Effector CD8-positive, alpha-beta T cell (primary cell): ENCODE measurements around the gene HTR1E.
"Not testable (repeated sequence)": the region's sequence is repeated elsewhere in the genome, so short reads cannot be mapped to it uniquely, and the experiment has no call there.

Experiments used
- DNase-seq: peaks from one replicate; lab custom pipeline; 2025; lab: John Stamatoyannopoulos, UW
- total RNA-seq, 4 experiments: gene quantifications; one replicate each; lab custom pipeline; 2026; lab: John Stamatoyannopoulos, UW

HTR1E gene, protein sequence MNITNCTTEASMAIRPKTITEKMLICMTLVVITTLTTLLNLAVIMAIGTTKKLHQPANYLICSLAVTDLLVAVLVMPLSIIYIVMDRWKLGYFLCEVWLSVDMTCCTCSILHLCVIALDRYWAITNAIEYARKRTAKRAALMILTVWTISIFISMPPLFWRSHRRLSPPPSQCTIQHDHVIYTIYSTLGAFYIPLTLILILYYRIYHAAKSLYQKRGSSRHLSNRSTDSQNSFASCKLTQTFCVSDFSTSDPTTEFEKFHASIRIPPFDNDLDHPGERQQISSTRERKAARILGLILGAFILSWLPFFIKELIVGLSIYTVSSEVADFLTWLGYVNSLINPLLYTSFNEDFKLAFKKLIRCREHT
- total RNA-seq: 0 to 0.18 (median 0) reads per million in 4 experiments

DNA sequence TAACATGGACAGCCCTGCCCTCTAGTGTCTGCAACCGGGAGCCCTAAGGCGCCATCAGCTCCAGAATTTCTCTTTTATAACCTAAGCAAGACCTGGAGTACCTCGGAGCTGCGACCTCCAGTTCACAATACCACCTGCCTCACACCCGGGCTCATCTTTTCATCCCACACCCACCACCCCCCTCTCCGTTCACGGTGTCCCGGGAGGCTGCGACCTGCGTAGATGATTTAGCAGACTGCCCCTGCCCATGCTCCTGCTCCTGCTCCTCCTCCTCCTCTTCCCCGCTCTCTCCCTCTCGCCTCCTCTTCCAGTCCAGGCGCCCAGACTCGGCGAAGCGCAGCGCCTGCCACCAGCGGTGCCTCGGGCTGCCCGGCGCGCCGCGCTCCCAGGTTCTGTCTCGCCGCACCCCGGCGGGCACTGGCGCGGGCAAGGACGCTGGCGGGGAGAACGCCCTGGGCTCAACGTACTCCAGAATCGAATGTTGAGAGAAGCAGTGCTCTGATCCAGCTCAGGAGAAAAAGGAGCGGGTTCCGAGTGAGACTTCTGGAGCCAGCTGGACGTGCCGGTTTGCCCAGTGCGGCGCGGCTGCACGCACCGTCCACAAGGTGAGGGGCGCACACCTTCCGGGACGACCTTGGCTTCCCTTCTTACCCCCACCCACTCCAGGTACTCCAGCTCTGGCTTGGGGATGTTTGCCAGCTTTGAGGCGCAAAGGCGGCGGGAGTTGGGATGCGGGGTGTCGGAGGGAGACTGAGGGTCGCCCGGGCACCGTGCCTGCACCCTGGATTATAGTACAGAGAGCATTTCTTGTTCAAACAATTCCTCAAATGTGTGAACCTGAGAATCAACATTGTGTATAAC lies at the start of gene HTR1E:
HTR1E (plus strand) TSS at position 310 of the 861 bp plus-strand sequence. CDS start 77,807 bp downstream, outside the sequence.
- no peak for DNase-seq

DNA sequence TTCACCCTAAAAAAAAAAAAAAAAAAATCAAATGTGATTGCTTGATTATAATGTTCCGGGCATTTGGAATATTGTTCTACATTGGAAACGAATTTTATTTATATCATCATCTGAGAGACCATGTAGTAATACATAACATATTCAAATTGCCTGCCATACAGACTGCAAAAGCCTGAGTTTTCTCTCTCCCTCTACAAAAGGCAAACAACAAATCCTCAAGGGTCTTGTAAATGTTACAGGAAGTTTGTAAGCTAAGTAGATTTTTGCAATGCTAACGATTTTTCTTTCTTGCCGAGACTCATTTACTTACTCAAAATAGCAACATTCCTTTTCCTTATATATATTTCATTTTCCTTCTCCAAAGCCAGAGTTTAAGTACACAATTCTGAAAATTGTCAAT lies 49.0 kb upstream of the HTR1E start:
- DNase-seq: no peak

- not testable (repeated sequence) for DNase-seq
These were observed 40.1 kb upstream of the HTR1E start for GRCh38 chr6:86897265-86897664.

GRCh38 chr6:86913795-86914194 lies 23.5 kb upstream of the HTR1E start:
- no peak for DNase-seq

DNA sequence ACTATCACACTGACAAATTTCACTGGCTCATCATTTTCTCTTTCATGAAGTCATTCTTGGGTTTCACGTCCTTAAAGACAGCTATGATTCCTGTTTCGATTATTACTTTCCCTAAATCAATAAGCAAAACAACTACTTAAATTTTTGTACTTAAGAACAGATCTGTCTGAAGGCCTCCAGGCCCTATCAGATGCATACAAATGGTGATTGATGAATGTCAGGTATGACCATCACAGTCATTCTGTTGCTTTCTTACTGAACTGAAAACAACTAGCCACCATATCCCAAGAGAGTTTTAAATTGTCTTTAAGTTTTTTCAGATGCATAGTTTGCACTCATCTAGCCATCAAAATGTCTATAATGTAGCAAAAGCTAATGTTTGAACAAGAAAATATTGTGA lies 20.9 kb upstream of the HTR1E start:
- no peak for DNase-seq

GRCh38 chr6:86927138-86927537 lies 10.2 kb upstream of the HTR1E start:
- DNase-seq: not testable (repeated sequence)

GRCh38 chr6:86927859-86928258 lies 9.5 kb upstream of the HTR1E start:
- DNase-seq: not testable (repeated sequence)

DNA sequence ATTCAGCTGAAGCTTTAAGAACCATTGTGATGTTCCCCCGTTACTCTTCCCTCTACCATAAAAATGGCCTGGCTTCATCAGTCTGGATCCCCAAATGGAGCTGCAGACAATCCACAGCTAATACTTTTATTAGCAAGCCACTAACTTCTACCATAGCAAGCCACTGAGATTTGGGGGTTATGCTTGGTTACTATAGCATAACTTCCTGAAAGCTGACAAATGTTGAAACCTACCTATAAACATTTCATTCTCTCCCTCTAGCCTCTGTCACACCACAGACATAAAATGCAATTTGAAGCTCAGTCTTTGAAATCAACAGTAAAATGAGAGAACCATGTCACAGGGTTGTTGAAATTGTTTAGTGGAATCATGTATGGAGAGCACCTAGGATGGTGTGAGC lies 3.0 kb upstream of the HTR1E start:
- DNase-seq: no peak

DNA sequence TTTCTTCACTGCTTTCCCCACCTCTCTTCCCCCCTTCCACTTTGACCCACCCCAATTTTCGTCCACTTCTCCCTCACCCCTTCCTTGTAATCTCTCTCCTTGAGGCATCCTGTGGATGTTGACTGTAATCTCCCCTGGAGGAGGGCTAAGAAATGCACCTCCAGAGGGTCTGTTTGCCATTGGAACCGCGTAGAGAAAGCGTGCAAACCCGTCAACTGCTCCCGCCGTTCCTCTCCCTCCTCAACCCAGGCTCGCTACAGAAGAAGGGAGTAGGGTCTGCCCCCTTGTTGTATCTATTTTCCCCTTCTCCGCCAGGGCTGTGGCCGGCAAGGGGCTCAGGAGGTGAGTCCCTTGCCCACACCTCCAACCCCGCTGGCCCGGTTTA lies 502 bp upstream of the HTR1E start:
- DNase-seq: no peak

DNA sequence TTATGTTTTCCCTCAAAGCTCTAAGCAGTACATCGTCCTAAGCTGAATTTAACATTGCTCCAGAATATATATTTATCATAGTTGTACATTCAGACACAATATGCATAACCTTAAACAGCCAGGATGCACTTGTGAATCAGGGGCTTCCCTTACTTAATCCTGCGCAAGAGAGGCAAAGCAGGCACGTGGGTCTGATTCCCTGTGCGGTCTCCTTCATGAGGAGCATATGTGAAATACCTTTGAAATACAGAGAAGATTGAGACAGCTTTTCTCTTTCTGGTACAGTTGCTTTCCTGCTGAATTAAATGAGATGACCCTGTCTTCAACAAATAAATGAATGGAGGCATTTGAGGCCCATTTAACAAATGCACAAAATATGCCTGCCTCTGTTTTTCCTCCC lies 1.5 kb downstream of the HTR1E start:
- DNase-seq: no peak

GRCh38 chr6:86941461-86941860 lies 4.1 kb downstream of the HTR1E start:
- no peak for DNase-seq

DNA sequence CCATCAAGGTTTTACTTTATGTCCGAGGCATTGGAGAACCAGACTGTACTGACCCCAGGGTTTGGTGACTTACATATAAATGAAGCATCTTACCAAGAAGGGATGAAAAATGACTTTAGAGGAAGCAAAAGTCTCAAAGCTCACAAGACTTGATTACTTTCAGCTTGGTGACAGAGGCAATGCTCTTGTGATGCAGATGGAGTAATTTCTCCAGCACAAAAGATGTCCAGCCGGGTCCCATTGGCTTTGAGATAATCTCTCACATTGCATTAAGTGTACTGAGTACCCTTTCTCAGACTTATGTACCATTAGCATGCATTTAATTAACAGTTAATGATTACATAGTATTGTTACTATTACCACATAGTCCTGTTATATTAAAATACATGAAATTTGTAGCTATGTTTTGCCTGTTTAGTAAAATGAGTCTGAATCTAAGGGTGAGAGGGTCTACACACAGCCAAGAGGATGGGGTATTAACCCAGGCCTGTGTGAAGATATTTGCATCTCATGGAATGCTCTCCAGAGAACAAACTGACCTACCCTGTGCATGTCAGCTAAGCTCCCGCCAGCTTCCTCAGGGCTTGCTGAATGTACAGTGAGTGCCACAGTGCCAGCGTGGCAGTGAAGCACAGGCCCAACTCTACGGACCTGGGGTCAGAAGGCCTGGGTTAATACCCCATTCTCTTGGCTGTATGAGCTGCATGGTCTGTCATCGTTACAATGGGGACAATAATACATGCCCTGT lies 5.6 kb downstream of the HTR1E start:
- DNase-seq: no peak

DNA sequence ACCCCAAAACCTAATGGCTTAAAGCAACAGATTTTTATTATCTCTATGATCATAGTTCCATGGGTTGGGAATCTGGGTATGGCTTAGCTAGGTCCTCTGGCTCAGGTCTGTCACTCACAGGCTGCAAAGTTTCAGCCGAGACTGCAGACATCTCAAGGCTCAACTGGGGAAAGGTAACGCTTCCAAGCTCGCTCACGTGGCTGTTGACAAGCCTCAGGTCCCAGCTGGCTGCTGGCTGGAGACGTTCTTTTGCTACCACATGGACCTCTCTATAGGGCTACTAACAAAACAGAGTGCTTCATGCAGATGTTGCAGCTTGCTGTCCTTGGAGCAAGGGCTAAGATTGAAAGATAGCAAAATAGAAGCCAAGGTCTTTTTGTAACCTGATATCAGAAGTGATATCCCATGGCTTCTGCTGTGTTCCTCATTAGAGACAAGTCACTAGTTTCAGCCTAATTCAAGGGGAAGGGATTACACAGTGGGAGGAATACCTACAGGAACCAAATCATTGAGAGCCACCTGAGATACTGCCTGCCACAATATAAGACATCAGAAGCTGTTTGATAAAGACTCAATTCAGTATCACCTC lies 6.6 kb downstream of the HTR1E start:
- no peak for DNase-seq

DNA sequence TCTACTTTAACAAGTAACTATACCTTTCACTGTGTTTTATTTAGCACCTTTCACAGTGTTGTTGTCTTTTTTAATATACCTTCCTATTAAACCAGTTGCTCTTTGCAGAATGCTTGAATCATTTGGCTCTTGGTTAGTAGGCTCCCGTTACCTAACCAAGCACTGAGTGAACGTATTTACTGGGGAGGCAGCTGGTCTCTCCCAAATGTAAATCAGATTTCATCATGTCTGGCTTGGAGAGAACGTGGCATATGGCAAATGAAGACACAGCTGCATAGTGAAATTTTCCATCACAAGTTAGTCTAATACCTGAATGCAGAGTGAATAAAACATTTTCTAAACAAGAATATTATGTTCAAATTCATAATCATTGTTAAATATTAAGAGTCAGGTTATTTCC lies 12.4 kb downstream of the HTR1E start:
- no peak for DNase-seq

DNA sequence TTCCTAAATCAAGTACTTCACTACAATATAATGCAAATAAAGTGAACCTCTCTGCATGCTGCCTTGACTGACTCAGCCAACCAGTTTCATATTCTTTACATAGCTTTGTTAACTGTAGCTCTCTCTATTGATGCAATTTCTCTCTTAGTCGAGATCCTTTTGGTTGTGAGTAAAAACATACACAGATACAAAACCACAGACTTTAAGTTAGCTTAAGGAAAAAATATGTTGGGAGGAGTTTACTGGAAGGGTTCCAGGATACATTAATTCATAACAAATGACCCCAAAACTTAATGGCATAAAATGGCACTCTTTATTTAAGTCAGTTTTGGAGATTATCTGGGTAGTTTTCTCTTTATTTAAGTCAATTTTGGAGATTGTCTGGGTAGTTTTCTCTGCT lies 15.7 kb downstream of the HTR1E start:
- no peak for DNase-seq

DNA sequence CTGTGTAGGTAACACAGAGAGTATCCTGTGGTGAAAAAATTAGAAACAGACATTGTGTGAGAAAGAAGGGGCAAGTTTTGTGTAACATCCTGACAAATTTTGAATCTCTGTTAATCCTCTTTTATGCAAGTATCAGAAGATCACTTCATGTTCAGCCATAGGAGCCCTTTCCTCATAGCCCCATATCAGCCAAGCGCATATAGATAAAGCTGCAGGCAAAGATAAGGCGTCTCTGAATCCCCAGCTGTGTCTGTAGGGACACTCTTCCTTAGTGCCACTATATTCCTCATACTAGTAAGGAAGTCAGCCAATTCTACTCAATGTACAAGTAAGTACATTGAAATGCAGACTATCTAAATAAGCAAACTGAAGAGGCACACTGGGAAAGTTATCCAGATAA lies 22.3 kb downstream of the HTR1E start:
- DNase-seq: no peak

DNA sequence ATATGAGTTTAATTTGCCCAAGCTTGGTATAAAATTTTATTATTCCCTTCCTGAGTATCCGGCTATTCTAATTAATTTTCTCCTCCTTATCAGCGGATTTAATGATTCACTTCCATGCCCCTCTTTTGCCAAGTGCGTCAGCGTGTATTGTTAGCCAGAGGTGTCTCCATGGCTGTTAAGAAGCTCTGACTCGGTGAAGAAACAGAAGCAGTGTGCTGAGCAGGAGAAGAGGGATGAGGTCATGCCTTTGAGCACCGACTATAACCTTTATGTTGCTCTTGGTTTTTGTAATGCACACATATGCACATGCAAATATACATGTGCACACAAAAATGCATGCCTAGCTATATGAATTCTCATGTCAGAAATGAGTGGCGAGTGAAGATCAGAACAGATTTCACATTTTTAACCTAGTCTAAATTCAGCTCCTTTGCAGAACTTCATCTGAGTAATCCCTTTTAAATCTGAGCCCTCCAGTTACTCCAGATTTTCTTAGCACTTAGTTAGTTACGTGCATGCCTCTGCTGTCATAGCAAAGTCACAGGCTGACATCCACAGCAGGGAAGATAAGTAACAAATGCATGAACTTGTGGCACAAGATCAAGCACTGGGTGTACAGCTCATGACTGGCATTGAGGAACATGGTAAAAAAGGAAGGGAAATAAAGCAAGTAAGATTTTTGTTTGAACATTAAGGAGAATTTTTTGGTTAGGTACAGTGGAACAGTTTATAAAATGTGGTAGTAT lies 24.3 kb downstream of the HTR1E start:
- DNase-seq: no peak

DNA sequence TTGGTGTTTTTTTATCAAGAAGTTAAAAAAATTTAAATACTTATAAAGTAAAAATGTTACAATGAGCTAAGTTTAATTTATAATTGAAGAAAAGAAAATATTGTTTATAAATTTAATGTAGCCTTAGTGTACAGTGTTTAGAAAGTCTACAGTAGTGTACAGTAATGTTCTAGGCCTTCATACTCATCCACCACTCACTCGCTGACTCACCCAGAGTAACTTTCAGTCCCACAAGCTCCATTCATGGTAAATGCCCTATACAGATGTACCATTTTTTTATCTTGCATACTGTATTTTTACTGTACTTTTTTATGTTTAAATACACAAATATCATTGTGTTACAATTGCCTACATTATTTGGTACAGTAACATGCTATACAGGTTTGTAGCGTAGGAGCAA lies 26.0 kb downstream of the HTR1E start:
- DNase-seq: no peak

GRCh38 chr6:86964029-86964579 lies 26.8 kb downstream of the HTR1E start:
- DNase-seq: no peak

DNA sequence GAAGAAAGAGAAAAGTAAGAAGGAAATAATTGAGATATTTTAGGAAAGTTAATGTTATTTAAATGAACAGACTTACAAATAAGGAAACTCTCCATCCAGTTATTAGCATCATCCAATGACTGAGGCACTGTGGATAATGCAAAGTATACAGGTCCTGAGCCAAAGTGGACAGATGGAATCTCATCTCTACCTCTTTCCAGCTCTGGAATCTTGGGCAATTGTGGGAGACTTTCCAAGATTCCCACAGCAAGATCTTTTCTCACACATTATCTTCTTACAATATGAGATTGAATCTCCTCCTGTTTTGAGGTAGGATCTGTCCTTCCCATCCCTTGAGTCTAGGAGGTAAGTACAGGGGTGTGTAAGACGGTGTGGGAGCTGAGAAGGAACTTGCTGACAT lies 28.9 kb downstream of the HTR1E start:
- no peak for DNase-seq

DNA sequence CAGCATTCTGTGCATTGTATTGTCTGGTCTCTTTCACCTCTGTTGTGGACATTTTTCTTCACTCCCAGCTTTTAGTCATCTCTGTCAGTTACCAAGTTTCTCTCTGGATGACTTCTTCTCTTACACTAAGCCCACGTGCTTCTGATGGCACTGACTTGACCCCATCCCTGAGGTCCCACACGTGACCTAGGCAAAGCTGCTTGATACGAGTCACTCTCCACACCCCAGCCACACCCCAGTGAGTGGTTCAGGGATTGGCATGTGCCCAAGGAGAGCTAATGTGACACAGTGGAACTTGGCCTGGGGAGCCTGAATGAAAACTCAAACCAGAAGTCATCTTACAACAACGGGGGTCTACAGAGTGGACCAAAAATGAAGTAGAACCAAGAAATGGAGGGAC lies 32.2 kb downstream of the HTR1E start:
- DNase-seq: no peak
